ENCODE data around the gene RNF217.

DNA sequence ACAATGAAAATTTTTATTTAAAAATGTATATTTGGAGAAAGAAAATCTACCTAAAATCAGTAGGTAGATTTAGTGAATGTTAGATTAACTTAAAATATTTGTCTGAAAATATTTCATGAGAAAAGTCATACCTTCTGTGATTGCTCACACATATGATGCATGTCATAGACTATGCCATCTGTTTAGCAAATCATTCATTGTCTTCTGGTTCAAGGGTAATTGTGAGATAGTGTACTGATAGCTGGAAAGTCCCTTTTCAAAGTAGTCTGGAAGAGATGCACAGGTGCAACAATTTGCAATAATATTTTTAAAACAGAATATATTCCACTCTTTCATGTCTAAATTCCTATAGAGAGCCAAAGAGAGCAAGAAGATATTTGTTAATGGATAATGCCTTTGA lies 21.0 kb upstream of the RNF217 start:
- TF ChIP-seq, protein P1, sequence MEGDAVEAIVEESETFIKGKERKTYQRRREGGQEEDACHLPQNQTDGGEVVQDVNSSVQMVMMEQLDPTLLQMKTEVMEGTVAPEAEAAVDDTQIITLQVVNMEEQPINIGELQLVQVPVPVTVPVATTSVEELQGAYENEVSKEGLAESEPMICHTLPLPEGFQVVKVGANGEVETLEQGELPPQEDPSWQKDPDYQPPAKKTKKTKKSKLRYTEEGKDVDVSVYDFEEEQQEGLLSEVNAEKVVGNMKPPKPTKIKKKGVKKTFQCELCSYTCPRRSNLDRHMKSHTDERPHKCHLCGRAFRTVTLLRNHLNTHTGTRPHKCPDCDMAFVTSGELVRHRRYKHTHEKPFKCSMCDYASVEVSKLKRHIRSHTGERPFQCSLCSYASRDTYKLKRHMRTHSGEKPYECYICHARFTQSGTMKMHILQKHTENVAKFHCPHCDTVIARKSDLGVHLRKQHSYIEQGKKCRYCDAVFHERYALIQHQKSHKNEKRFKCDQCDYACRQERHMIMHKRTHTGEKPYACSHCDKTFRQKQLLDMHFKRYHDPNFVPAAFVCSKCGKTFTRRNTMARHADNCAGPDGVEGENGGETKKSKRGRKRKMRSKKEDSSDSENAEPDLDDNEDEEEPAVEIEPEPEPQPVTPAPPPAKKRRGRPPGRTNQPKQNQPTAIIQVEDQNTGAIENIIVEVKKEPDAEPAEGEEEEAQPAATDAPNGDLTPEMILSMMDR (conservative IDR thresholded peaks at IDR 0.05) = no peak
- TF ChIP-seq EZH2 (IDR thresholded peaks at IDR 0.05; ENCODE audit: low read depth) = no peak

Measured in PC-9 (cell line).